ENCODE data around the gene PLD3. TPM values are rescaled to one million over a fixed set of nuclear protein-coding genes. Genes with fewer than 3 reads are reported as not detected.

PLD3 gene, protein sequence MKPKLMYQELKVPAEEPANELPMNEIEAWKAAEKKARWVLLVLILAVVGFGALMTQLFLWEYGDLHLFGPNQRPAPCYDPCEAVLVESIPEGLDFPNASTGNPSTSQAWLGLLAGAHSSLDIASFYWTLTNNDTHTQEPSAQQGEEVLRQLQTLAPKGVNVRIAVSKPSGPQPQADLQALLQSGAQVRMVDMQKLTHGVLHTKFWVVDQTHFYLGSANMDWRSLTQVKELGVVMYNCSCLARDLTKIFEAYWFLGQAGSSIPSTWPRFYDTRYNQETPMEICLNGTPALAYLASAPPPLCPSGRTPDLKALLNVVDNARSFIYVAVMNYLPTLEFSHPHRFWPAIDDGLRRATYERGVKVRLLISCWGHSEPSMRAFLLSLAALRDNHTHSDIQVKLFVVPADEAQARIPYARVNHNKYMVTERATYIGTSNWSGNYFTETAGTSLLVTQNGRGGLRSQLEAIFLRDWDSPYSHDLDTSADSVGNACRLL
- 123 and 175 TPM in 2 replicates for total RNA-seq

GRCh38 chr19:40348125-40348913 is at the start of gene PLD3, which contains the start of gene C19orf47:
Gene PLD3, plus strand, starts transcription at chr19:40348695. Its CDS starts 17,789 bp downstream, at chr19:40366484.
Gene C19orf47, minus strand, starts transcription at chr19:40348397. Its CDS starts 6,540 bp downstream, at chr19:40341857.

GRCh38 chr19:40390084-40390742 is 41.7 kb downstream of the PLD3 start, which contains the start of gene HIPK4:
Gene HIPK4, minus strand, starts transcription at chr19:40390181. Its CDS starts 279 bp downstream, at chr19:40389902.

DNA sequence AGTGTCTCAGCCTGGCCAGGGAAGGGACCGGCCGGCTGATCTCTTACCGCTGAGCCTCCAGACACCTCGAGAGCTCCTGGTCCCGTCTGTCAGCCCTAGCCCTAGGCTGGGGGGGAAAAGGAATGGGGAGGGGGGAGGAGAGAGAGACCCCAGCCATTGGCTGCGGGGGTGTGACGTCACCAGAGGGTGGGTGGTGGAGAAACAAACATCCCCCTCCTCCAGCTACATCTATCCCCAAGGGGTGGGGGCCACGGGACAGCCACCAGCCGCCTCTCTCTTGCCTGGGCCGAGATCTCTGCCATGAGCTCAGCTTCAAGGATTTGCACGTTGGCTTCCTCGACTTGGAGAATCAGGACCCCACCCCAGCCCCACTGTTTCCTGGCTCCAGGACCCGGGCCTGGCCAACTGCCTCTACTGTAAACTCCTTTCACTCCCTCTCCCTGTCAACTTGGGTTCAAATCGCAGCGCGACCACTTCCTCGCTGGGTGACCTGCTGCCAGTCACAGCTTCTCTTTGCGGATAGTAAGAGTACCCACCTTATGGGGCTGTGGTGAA is 64.9 kb downstream of the PLD3 start, which contains the start of gene PRX:
PRX (minus strand) TSS at position 88 of the 555 bp plus-strand sequence. CDS start 5,446 bp downstream, outside the sequence.

DNA sequence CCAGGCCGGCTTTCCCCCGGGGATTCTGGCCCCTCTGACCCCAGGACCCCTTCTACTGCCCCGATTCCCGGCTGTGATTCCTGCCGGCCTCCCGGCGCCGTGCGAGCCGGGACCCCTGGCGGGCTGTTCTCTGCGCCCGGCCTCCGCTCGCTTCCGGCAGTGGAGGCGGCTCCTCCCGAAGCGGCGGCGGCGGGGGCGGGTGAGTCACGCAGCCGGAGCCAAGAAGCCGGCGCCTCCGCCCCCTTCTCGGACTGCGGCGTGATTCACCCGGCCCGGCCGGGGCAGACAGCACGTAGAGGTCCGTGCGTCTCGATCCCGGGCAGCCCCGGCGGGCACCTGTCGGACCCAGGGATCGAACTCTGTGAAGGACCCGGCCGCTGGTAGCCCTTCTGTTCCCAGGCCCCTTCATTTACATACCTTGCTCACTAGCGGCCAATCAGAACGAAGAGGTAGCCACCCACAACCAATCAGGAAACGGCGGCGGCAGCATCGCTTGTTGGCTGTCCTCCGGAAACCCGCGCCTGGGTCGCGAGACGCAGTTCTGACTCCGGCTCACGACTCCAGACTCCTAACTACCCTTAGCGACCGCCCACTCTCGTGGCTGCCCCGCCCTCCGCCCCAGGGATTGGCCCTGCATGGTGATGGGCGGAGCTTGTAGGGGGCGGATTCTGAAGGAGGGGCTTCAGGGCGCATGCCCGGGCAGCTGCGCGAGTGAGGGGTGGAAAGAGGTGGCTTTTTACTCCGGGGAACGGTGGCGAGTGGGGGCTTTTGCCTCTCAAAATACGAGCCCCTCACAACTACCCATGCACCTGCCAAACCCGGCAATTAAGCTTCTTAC is 77.2 kb downstream of the PLD3 start, which contains the start of gene SERTAD1:
SERTAD1 (minus strand) TSS at position 543 of the 838 bp plus-strand sequence. CDS start 2,446 bp downstream, outside the sequence.

Other genes starting within 250 kb of the PLD3 start
- 3.7 and 5.5 TPM in 2 replicates for gene MAP3K10, start 157.3 kb upstream of the PLD3 start, total RNA-seq
- not detected in 2 replicates for gene TTC9B, start 130.3 kb upstream of the PLD3 start, total RNA-seq
- 0.09 and 0.11 TPM in 2 replicates for gene CCNP, start 122.0 kb upstream of the PLD3 start, total RNA-seq
- gene AKT2, start 63.4 kb upstream of the PLD3 start, total RNA-seq = 27.0 and 30.5 TPM in 2 replicates
- 3.6 and 6.1 TPM in 2 replicates for gene C19orf47, start 298 bp upstream of the PLD3 start, total RNA-seq
- gene HIPK4, start 41.5 kb downstream of the PLD3 start, total RNA-seq = under 0.01 TPM in 1 of 2 replicates, not detected in the other
- 1.5 TPM in 2 replicates for gene PRX, start 64.7 kb downstream of the PLD3 start, total RNA-seq
- 20.7 and 22.3 TPM in 2 replicates for gene SERTAD1, start 77.3 kb downstream of the PLD3 start, total RNA-seq
- gene SERTAD3, start 95.6 kb downstream of the PLD3 start, total RNA-seq = 22.1 and 32.7 TPM in 2 replicates
- gene BLVRB, start 117.0 kb downstream of the PLD3 start, total RNA-seq = 39.4 and 53.0 TPM in 2 replicates
- under 0.01 TPM in 1 of 2 replicates, not detected in the other for gene SPTBN4, start 118.3 kb downstream of the PLD3 start, total RNA-seq
- gene SHKBP1, start 228.2 kb downstream of the PLD3 start, total RNA-seq = 20.6 and 24.3 TPM in 2 replicates